Heart left ventricle (tissue), 16 donors: ENCODE results near the gene RND3. TPM values are rescaled to one million over a fixed set of nuclear protein-coding genes. Genes with fewer than 3 reads are reported as not detected.

ENCODE experiments used
- ATAC-seq, 4 donors: fragments of 200-7000 bp; cut with Tn5 transposase; one replicate each; pipeline ENCODE4 v1.9.1; 2020 to 2022; ENCODE audit warnings: moderate library complexity in 4 of 4, mild to moderate bottlenecking in 3 of 4, moderate number of reproducible peaks in 1 of 4
- DNase-seq, 5 donors: peaks; one replicate each; pipeline ENCODE4 v3.0.0-alpha.2; 2020
- H3K27ac ChIP-seq, 12 donors: fragments of 200-600 bp; sonication (generic) in 4 of 12; one replicate each; pipeline versions ENCODE4 v1.5.0 to v1.8.0; 2016 to 2022; ENCODE audit warnings: mild to moderate bottlenecking in 2 of 12
- H3K27me3 ChIP-seq, 9 donors: fragments of 200-600 bp; sonication (generic) in 2 of 9; one replicate each; pipeline versions ENCODE4 v1.5.1 to v1.8.0; 2016 to 2022; ENCODE audit warnings: mild to moderate bottlenecking in 3 of 9
- H3K36me3 ChIP-seq, 9 donors: fragments of 200-600 bp; sonication (generic) in 2 of 9; one replicate each; pipeline versions ENCODE4 v1.5.0 to v1.8.0; 2018 to 2022; ENCODE audit warnings: mild to moderate bottlenecking in 2 of 9
- H3K4me1 ChIP-seq, 12 donors: fragments of 200-600 bp; sonication (generic) in 4 of 12; one replicate each; pipeline versions ENCODE4 v1.5.0 to v1.8.0; 2016 to 2022; ENCODE audit warnings: mild to moderate bottlenecking in 3 of 12
- H3K4me3 ChIP-seq, 12 donors: fragments of 200-600 bp; sonication (generic) in 4 of 12; one replicate each; pipeline versions ENCODE4 v1.5.0 to v1.8.0; 2017 to 2022; ENCODE audit warnings: mild to moderate bottlenecking in 9 of 12, moderate library complexity in 4 of 12
- H3K9me3 ChIP-seq, 12 donors: fragments of 200-600 bp; sonication (generic) in 4 of 12; one replicate each; pipeline versions ENCODE4 v1.5.0 to v1.8.0; 2016 to 2022; ENCODE audit warnings: mild to moderate bottlenecking in 1 of 12
- CTCF ChIP-seq, 12 donors: fragments of 200-600 bp; sonication (generic) in 4 of 12; IDR thresholded peaks; one replicate each; pipeline versions ENCODE4 v1.5.0 to v1.8.0; 2018 to 2022; ENCODE audit warnings: antibody characterized with exemption in 12 of 12, mild to moderate bottlenecking in 5 of 12
- POLR2A ChIP-seq, 2 donors: fragments of 450-650 bp; IDR thresholded peaks; one replicate each; pipeline ENCODE4 v1.6.1; 2017; ENCODE audit warnings: antibody characterized with exemption in 2 of 2, mild to moderate bottlenecking in 2 of 2, moderate library complexity in 2 of 2
- WGBS, 4 donors: extraction: QIAGEN DNeasy Blood & Tissue Kit in 2 of 4; methylation state at CpG; one replicate each; pipeline versions ENCODE4 v1.1.5 to v1.1.7; 2013 to 2018; 5-methylcytosine and 5-hydroxymethylcytosine counted together
- intact Hi-C, 10 donors: fragments of 100-400 bp; cut with DNase I; formaldehyde crosslinking; loops; one replicate each; pipeline versions ENCODE4 v1.11.1 to v1.14.2; 2022
- polyA plus RNA-seq, 2 donors: library from polyadenylated mRNA; stranded (reverse); fragments of 200-250 nt; gene quantifications; one replicate each; pipeline ENCODE4 v1.2.3, GENCODE V29; 2013
- total RNA-seq, 9 donors: library from RNA; depleted of rRNA in 2 of 9; stranded (reverse); fragments of >200 nt in 2 of 9; fragmentation: NEBNext Ultra II Directional in 3 of 9; extraction: Animal tissue kit (Norgen Biotek cat#: 25700) in 3 of 9; gene quantifications; one replicate each; pipeline versions ENCODE4 v1.1.0 to v1.2.4, GENCODE V29; 2016 to 2023
- donor health status: ischemic (EF 13 %, LVEDD 7.1; RV severe dilation, severe dysfunction).
- donor health status: healthy with polysubstance abuse.
- donor health status: DM: no; HTN: yes; CAD: no.
- donor health status: DM: no; HTN: no; CAD: no.
- donor health status: ischemic (EF 25% LVEDD 6.9; RV normal size, moderate dysfunction).
- donor health status: ischemic (EF 25% LVEDD 5.7; RV mildly dilated, moderate dysfunction).
- donor health status: healthy.
- donor health status: DM: yes; HTN: yes; CAD: no.
- donor health status: ischemic (EF 35%, LVEDD 5.7; RV mildly dilated, moderate dysfunction).
- donor health status: nonischemic (EF 11% LVEDD 7.7; RV severe dilation, severe dysfunction).
- donor health status: DM: yes; HTN: yes; CAD: no.
- donor health status: PGD.
- donor health status: ischemic (EF 29% LVEDD 5.4; RV normal size, mild dysfunction).
- donor health status: nonischemic (EF 23%, LVEDD 6.1; RV moderate dilation, normal function).

RND3 gene
- total and polyA plus RNA-seq, 11 donors, result 16.8 to 40.1 (median 30.2) TPM

- H3K4me3 ChIP-seq, result no peak overlapping the region
- H3K27me3 ChIP-seq, result no peaks in the 10 kb centered on the region
- H3K9me3 ChIP-seq, result no peaks in the 10 kb centered on the region
- WGBS, 4 donors, result 64 to 76% (median 71%) methylated on average over 5 of the region's 5 CpGs
- peak in 2 of 4 donors; percentile 46 to 58 for ATAC-seq
- H3K27ac ChIP-seq, result no peak overlapping the region
- TF ChIP-seq POLR2A (IDR thresholded peaks at IDR 0.05), result no peak
- no peak for TF ChIP-seq CTCF (IDR thresholded peaks at IDR 0.05)
- H3K36me3 ChIP-seq, result no peaks in the 10 kb centered on the region
- H3K4me1 ChIP-seq, result peaks cover 0 to 7% (median 0%) of the 10 kb centered on the region in 12 donors
- no peak for DNase-seq
- intact Hi-C loops, result no loop called here
Measured at GRCh38 chr2:150517951-150518680, 30.6 kb upstream of the RND3 start.

- no peaks in the 10 kb centered on the region for H3K36me3 ChIP-seq
- intact Hi-C loops, result no loop called here
- H3K4me1 ChIP-seq, result peaks cover 0 to 5% (median 0%) of the 10 kb centered on the region in 12 donors
- no peaks in the 10 kb centered on the region for H3K27me3 ChIP-seq
- no peak overlapping the region for H3K4me3 ChIP-seq
- DNase-seq, result no peak
- TF ChIP-seq POLR2A (IDR thresholded peaks at IDR 0.05) (no peak), CTCF (IDR thresholded peaks at IDR 0.05) (no peak)
- H3K27ac ChIP-seq, result no peak overlapping the region
- ATAC-seq, result no peak
- H3K9me3 ChIP-seq, result no peaks in the 10 kb centered on the region
Measured at GRCh38 chr2:150513647-150514046, 26.2 kb upstream of the RND3 start.

GRCh38 chr2:150508497-150509137 is 21.1 kb upstream of the RND3 start:
- no peak for DNase-seq

More at GRCh38 chr2:150508497-150509137, 21.1 kb upstream of the RND3 start:
- WGBS, 4 donors, result 26 to 43% (median 28%) methylated on average over 2 of the region's 2 CpGs
- ATAC-seq, result peak; percentile 55 to 81 (median 78)
- Histone ChIP-seq H3K9me3 (no peaks in the 10 kb centered on the region), H3K27me3 (no peaks in the 10 kb centered on the region), H3K27ac (peak overlapping the region in 1 of 12 donors; percentile 15), H3K4me1 (peaks cover 0 to 11% (median 0%) of the 10 kb centered on the region in 12 donors), H3K36me3 (no peaks in the 10 kb centered on the region), H3K4me3 (no peak overlapping the region)
- intact Hi-C loops, result no loop called here
- TF ChIP-seq POLR2A (IDR thresholded peaks at IDR 0.05) (no peak), CTCF (IDR thresholded peaks at IDR 0.05) (no peak)
